NCI-H1417 (cell line): Measurements from ENCODE around the gene PDCD10.

Experiments
- DNase-seq, 3 experiments: peaks; one replicate each; lab custom pipeline; 2025; lab: John Stamatoyannopoulos, UW

The PDCD10 gene

GRCh38 chr3:167684388-167684993 lies 50.2 kb downstream of the PDCD10 start:
- peak; percentile 67 to 91 (median 71) for DNase-seq

DNA sequence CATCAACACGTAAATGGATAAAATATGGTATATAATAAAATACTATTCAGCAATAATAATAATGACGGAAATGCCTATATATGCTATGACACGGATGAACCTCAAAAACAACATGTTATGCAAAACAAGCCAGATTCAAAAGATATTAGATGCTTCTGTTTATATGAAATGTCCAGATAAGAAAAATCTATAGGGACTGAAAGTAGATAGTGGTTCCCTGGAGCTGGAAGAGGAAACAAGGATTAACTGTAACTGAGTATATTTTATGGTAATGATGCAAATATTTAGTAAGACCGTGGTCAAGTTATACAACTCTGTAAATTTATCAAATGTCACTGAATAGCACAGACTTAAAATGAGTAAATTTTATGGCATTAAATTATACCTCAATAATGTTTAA lies 55.2 kb downstream of the PDCD10 start:
- no peak for DNase-seq

DNA sequence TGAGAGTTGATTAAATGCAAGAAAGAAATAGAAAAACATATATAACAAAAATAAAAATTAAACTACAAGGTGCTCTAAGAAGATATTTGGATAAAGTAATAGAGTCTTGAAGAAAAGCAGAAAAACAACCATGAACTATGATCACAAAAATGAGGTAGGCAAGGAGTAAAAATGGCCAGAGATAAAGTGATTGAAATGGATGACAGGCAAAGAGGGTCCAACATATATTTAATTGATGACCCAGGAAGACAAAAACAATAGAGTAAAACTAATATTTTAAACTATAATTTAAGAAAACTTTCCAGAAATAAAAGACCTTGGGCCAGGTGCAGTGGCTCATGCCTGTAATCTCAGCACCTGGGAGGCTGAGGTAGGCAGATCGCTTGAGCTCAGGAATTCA lies 58.8 kb downstream of the PDCD10 start:
- no peak for DNase-seq

DNA sequence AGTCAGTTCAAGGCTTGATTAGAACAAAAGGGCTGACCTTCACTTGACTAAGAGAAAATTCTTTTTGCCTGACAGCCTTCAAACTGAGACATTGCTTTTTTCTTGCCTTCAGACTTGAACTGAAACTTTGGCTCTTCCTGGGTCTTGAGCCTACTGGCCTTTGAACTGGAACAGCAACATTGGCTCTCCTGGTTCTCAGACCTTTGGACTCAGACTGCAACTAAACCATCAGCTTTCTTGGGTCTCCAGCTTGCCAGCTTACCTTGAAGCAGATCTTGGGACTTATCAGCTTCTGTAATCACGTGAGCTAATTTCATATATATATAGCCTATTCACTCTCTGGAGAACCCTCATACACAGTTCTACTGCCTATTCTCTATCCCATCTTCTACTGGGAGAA lies 61.5 kb downstream of the PDCD10 start:
- no peak for DNase-seq

- DNase-seq: no peak
Measured at GRCh38 chr3:167671878-167672427, 62.7 kb downstream of the PDCD10 start.

DNA sequence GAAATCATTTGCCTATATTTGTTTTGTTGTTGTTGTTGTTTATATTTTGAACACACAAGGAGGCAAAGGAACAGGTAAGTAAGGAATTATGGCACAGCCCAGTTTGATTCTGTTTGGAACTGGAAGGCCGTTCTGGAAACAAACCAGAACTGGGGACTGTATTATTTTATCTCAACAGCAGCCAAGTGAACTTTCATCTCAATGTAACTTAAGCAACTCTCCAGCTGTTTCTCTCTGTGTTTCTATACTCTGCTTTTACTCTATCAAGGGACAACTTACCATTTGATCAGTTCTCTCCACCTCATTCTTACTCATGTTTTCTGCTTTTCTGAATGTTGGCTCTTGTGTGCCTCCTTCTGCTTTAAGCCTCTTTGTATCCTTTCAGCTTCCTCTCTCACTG lies 65.0 kb downstream of the PDCD10 start:
- DNase-seq: no peak

GRCh38 chr3:167668651-167669050 lies 66.0 kb downstream of the PDCD10 start:
- no peak for DNase-seq

DNA sequence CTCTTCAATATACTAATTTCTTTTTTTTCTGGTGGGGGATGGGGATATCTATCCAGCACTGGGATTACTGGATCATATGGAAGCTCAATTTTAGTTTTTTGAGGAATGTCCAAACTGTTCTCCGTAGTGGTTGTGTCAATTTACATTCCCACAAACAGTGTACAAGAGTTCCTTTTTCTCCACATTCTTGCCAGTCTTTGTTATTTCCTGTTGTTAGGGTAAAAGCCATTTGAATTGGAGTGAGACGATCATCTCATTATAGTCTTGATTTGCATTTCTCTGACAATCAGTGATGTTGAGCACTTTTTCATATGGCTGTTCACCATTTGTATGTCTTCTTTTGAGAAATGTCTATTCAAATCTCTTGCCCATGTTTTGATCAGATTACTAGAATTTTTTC lies 68.1 kb downstream of the PDCD10 start:
- no peak for DNase-seq

- no peak for DNase-seq
Measured at GRCh38 chr3:167662919-167663400, 71.7 kb downstream of the PDCD10 start.

GRCh38 chr3:167657684-167658225 lies 76.9 kb downstream of the PDCD10 start:
- DNase-seq: peak in 1 of 3 experiments; percentile 21

GRCh38 chr3:167656821-167657220 lies 77.9 kb downstream of the PDCD10 start:
- no peak for DNase-seq

GRCh38 chr3:167653760-167654159 lies 80.9 kb downstream of the PDCD10 start, which contains the start of gene WDR49:
TSS of gene WDR49 (minus strand) at chr3:167653942. CDS start at chr3:167653425, 517 bp downstream.
- peak in 1 of 3 experiments; percentile 57 for DNase-seq

DNA sequence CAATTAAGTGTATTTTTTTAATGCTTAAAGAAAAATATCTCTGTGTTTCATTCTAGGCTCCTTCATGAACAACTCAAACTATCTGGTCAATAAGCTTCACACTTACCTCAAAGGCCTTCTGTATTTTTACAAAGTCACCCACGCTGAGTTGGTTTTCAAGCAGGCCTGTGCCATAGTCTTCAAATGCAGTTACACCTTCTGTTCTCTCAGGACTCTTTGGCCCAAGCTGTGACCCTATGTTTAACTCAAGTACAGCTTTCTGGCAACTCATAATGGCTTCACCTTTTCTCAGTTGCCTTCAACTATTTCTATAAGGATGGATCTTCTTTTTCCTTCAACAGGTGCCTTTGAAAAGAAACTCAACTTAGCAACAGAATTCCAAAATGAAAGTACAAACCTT lies 81.5 kb downstream of the PDCD10 start:
- no peak for DNase-seq

DNA sequence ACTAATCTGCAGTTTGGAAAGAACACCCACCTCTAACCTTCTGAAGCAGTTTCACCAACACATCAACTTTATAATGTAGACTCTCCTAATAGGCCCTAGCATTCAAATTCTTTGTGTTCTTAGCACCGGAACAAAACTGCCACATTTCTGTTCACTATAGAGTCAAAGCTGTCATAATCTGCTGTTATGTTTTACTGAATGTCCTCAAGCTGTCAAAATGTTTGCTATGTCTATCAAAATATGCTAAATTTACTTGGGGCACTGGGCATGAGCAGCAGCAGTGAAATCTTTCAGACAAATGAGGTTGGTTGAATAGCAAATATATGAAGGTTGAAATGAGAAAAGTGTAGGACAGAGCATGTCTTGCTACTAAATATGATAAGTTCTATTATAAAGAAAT lies 82.9 kb downstream of the PDCD10 start:
- DNase-seq: no peak

- no peak for DNase-seq
Measured at GRCh38 chr3:167650459-167650858, 84.2 kb downstream of the PDCD10 start.

- no peak for DNase-seq
Measured at GRCh38 chr3:167649746-167650145, 84.9 kb downstream of the PDCD10 start.

DNA sequence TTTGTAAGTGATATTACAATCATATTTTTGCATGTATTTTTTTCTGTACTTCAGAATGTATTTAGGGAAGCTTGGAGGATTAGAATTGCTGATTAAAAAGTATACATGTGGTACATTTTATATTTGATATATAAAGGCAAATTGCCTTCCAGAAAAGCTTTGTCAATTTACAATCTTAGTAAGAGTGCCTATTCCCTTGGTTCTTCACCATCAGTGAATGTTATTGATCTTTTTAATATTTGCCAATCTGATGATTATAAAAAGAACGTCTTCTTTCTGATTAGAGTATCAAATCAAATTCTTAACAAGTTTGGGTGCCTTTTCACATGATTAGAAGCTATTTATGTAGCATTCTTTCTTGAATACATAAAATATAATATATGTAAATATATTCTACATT lies 90.1 kb downstream of the PDCD10 start:
- DNase-seq: no peak
